Astrocyte (in vitro differentiated cells and primary cell): ENCODE data around the gene WDR41.

Experiments
- CTCF ChIP-seq: IDR thresholded peaks from 2 replicates; pipeline ENCODE4 v1.5.1; 2011; ENCODE audit warnings: low read depth, mild to moderate bottlenecking, inconsistent platforms, low read length, moderate library complexity; ENCODE audit not compliant: insufficient read depth
- EZH2 ChIP-seq: IDR thresholded peaks from 2 replicates; pipeline ENCODE4 v1.6.1; 2012; ENCODE audit warnings: mild to moderate bottlenecking, low read length, inconsistent platforms; ENCODE audit not compliant: insufficient read depth

GRCh38 chr5:77461287-77461686 is 30.8 kb downstream of the WDR41 start:
- TF ChIP-seq CTCF, result no peak
- TF ChIP-seq EZH2, result no peak
